Measurements from ENCODE around the gene MYORG.

DNA sequence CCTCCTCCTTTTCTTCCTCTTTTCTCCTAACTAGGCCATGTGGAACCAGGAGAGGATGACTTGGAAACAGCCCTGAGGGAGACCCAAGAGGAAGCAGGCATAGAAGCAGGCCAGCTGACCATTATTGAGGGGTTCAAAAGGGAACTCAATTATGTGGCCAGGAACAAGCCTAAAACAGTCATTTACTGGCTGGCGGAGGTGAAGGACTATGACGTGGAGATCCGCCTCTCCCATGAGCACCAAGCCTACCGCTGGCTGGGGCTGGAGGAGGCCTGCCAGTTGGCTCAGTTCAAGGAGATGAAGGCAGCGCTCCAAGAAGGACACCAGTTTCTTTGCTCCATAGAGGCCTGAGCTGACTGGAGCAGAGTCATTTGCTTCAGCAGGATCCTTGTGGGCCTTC lies 33.6 kb downstream of the MYORG start:
- TF ChIP-seq, protein P1, sequence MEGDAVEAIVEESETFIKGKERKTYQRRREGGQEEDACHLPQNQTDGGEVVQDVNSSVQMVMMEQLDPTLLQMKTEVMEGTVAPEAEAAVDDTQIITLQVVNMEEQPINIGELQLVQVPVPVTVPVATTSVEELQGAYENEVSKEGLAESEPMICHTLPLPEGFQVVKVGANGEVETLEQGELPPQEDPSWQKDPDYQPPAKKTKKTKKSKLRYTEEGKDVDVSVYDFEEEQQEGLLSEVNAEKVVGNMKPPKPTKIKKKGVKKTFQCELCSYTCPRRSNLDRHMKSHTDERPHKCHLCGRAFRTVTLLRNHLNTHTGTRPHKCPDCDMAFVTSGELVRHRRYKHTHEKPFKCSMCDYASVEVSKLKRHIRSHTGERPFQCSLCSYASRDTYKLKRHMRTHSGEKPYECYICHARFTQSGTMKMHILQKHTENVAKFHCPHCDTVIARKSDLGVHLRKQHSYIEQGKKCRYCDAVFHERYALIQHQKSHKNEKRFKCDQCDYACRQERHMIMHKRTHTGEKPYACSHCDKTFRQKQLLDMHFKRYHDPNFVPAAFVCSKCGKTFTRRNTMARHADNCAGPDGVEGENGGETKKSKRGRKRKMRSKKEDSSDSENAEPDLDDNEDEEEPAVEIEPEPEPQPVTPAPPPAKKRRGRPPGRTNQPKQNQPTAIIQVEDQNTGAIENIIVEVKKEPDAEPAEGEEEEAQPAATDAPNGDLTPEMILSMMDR (conservative IDR thresholded peaks at IDR 0.05): no peak
- no peak for TF ChIP-seq ZFX (IDR thresholded peaks at IDR 0.05)
